Neural progenitor cell (in vitro differentiated cells): Measurements from ENCODE around the gene PPFIA3. TPM values are rescaled to one million over a fixed set of nuclear protein-coding genes. Genes with fewer than 3 reads are reported as not detected.

Experiments
- DNase-seq: peaks from one replicate; pipeline ENCODE4 v3.0.0-alpha.2; 2016; ENCODE audit warnings: low spot score
- H2AFZ ChIP-seq: fragments of 200-600 bp; sonication (generic); replicated peaks from 2 replicates; pipeline ENCODE4 v1.6.1; 2016; ENCODE audit warnings: antibody characterized with exemption
- H3F3A ChIP-seq: fragments of 200-600 bp; sonication (generic); 2 replicates; pipeline ENCODE4 v1.6.1; 2016; ENCODE audit warnings: antibody characterized with exemption, low read depth
- H3K27ac ChIP-seq: fragments of 200-600 bp; sonication (generic); 2 replicates; pipeline ENCODE4 v1.5.1; 2016; ENCODE audit warnings: mild to moderate bottlenecking
- H3K27me3 ChIP-seq: fragments of 200-600 bp; sonication (generic); 2 replicates; pipeline ENCODE4 v1.6.1; 2016; ENCODE audit warnings: mild to moderate bottlenecking, moderate library complexity
- H3K36me3 ChIP-seq: fragments of 200-600 bp; sonication (generic); 2 replicates; pipeline ENCODE4 v1.5.1; 2016
- H3K4me1 ChIP-seq: fragments of 200-600 bp; sonication (generic); 2 replicates; pipeline ENCODE4 v1.6.1; 2016; ENCODE audit warnings: mixed run types
- H3K4me2 ChIP-seq: fragments of 200-600 bp; sonication (generic); 2 replicates; pipeline ENCODE4 v1.6.1; 2016
- H3K4me3 ChIP-seq: fragments of 200-600 bp; sonication (generic); 2 replicates; pipeline ENCODE4 v1.5.1; 2016
- H3K79me2 ChIP-seq: fragments of 200-600 bp; sonication (generic); 2 replicates; pipeline ENCODE4 v1.6.1; 2016; ENCODE audit warnings: low read depth
- H3K9ac ChIP-seq: fragments of 200-600 bp; sonication (generic); 2 replicates; pipeline ENCODE4 v1.6.1; 2016
- H3K9me3 ChIP-seq: fragments of 200-600 bp; sonication (generic); 2 replicates; pipeline ENCODE4 v1.5.1; 2016; ENCODE audit warnings: low read depth
- H4K20me1 ChIP-seq: fragments of 200-600 bp; sonication (generic); 2 replicates; pipeline ENCODE4 v1.6.1; 2016; ENCODE audit warnings: low read depth
- H3K27ac Mint-ChIP-seq: 3 replicates; pipeline ENCODE4 v1.8.0; 2021; ENCODE audit warnings: mixed read lengths
- H3K27me3 Mint-ChIP-seq: 2 replicates; pipeline ENCODE4 v1.8.0; 2022; ENCODE audit warnings: low read depth, mild to moderate bottlenecking, inconsistent platforms, moderate library complexity, mixed read lengths; ENCODE audit not compliant: insufficient read depth
- H3K36me3 Mint-ChIP-seq: 3 replicates; pipeline ENCODE4 v1.8.0; 2021; ENCODE audit warnings: mixed read lengths
- H3K4me1 Mint-ChIP-seq: 3 replicates; pipeline ENCODE4 v1.8.0; 2021; ENCODE audit warnings: mixed read lengths
- H3K4me3 Mint-ChIP-seq: 3 replicates; pipeline ENCODE4 v1.8.0; 2021; ENCODE audit warnings: mild to moderate bottlenecking, moderate library complexity, mixed read lengths
- H3K9me3 Mint-ChIP-seq: 3 replicates; pipeline ENCODE4 v1.8.0; 2020; ENCODE audit warnings: mixed read lengths
- CTCF ChIP-seq: fragments of 200-600 bp; sonication (generic); IDR thresholded peaks from 2 replicates; pipeline ENCODE4 v1.5.1; 2017; ENCODE audit warnings: antibody characterized with exemption, mild to moderate bottlenecking
- EZH2 ChIP-seq: fragments of 200-600 bp; sonication (generic); IDR thresholded peaks from 2 replicates; pipeline ENCODE4 v1.6.1; 2017; ENCODE audit warnings: antibody characterized with exemption, mild to moderate bottlenecking, moderate library complexity
- EZH2phosphoT487 ChIP-seq: fragments of 200-600 bp; sonication (generic); IDR thresholded peaks from 2 replicates; pipeline ENCODE4 v1.6.1; 2017; ENCODE audit warnings: antibody characterized with exemption
- total RNA-seq: library from RNA; depleted of rRNA; stranded (reverse); fragments of >200 nt; gene quantifications from 2 replicates; pipeline ENCODE4 v1.2.3, GENCODE V29; 2015; ENCODE audit warnings: low replicate concordance

The PPFIA3 gene
- total RNA-seq, 1 donor from 2014 or later: 1.8 TPM

DNA sequence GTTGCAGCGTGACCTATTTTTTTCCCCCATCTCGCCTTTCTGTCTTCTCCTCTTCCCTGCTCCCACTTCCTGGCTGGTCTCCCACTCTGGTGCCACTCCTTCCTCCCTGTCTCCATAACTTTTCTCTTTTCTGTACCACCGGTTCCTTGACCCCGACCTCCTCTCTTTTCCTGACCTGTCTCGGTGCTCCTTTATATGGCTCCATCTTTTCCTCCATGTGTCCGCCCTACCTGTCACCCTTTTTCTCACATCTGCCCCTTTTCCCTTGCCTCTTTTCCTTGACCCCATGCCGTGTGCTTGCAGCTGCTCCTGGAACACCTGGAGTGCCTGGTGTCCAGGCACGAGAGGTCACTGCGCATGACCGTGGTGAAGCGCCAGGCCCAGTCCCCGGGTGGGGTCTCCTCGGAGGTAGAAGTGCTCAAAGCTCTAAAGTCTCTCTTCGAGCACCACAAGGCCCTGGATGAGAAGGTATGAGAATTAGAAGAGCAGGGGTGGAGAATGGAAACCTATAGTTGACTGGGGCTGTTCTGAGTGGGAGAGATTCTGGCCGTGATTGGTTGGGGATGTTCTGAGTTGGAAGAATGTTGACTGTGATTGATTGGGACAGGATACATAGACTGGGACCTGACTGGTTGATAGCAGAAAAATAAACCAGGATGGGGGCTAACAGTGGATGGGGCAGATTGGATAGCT is 9.3 kb downstream of the PPFIA3 start:
- H3K36me3 Mint-ChIP-seq: peaks cover 5% of the 10 kb centered on the region
- Histone ChIP-seq H3K79me2 (no peaks in the 10 kb centered on the region), H3K4me2 (peak overlapping the region; percentile 32), H3F3A (peaks cover 26% of the 10 kb centered on the region), H3K9me3 (no peaks in the 10 kb centered on the region), H3K4me1 (no peaks in the 10 kb centered on the region), H3K36me3 (no peaks in the 10 kb centered on the region), H3K27me3 (peaks cover 3% of the 10 kb centered on the region), H3K9ac (no peak overlapping the region), H4K20me1 (no peaks in the 10 kb centered on the region), H3K4me3 (peak overlapping the region; percentile 39), H3K27ac (no peak overlapping the region), H2AFZ (peak overlapping the region; percentile 67)
- TF ChIP-seq CTCF (no peak), EZH2phosphoT487 (no peak), EZH2 (no peak)
- peaks cover 13% of the 10 kb centered on the region for H3K27me3 Mint-ChIP-seq
- peaks cover 2% of the 10 kb centered on the region for H3K9me3 Mint-ChIP-seq
- H3K4me1 Mint-ChIP-seq: peaks cover 18% of the 10 kb centered on the region
- H3K4me3 Mint-ChIP-seq: peak overlapping the region; percentile 89
- no peak overlapping the region for H3K27ac Mint-ChIP-seq
- DNase-seq: no peak

GRCh38 chr19:49129238-49129583 is 9.9 kb downstream of the PPFIA3 start:
- Mint-ChIP-seq H3K9me3 (peaks cover 2% of the 10 kb centered on the region), H3K4me1 (peaks cover 18% of the 10 kb centered on the region), H3K36me3 (peaks cover 7% of the 10 kb centered on the region), H3K27ac (no peak overlapping the region), H3K27me3 (peaks cover 10% of the 10 kb centered on the region), H3K4me3 (peak overlapping the region; percentile 89)
- H3K4me2 ChIP-seq: peak overlapping the region; percentile 32
- peak overlapping the region; percentile 39 for H3K4me3 ChIP-seq
- no peaks in the 10 kb centered on the region for H3K4me1 ChIP-seq
- H3K9ac ChIP-seq: no peak overlapping the region
- H4K20me1 ChIP-seq: no peaks in the 10 kb centered on the region
- H3K36me3 ChIP-seq: no peaks in the 10 kb centered on the region
- no peak overlapping the region for H2AFZ ChIP-seq
- peaks cover 31% of the 10 kb centered on the region for H3F3A ChIP-seq
- peak; percentile 68 for DNase-seq
- TF ChIP-seq EZH2phosphoT487 (no peak), CTCF (no peak), EZH2 (no peak)
- H3K27me3 ChIP-seq: no peaks in the 10 kb centered on the region
- no peak overlapping the region for H3K27ac ChIP-seq
- H3K79me2 ChIP-seq: no peaks in the 10 kb centered on the region
- H3K9me3 ChIP-seq: no peaks in the 10 kb centered on the region

DNA sequence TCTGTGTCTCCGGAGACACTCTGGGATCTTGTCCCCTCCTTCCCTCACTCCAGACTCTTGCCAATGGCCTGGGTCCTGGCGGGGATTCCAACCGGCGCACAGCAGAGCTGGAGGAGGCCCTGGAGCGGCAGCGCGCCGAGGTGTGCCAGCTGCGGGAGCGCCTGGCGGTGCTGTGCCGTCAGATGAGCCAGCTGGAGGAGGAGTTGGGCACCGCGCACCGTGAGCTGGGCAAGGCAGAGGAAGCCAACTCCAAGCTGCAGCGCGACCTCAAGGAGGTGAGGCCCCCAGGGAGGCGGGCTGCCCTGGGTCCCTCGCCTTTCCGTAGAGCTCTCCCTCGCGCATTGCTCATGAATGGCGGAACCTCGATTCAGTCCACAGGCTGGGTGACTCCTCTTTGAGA is 11.0 kb downstream of the PPFIA3 start:
- Mint-ChIP-seq H3K4me3 (peak overlapping the region; percentile 54), H3K9me3 (peaks cover 2% of the 10 kb centered on the region), H3K36me3 (peaks cover 9% of the 10 kb centered on the region), H3K27me3 (peaks cover 7% of the 10 kb centered on the region), H3K4me1 (peaks cover 15% of the 10 kb centered on the region), H3K27ac (no peak overlapping the region)
- no peak overlapping the region for H2AFZ ChIP-seq
- no peaks in the 10 kb centered on the region for H3K79me2 ChIP-seq
- H3F3A ChIP-seq: peaks cover 33% of the 10 kb centered on the region
- H3K9ac ChIP-seq: no peak overlapping the region
- no peaks in the 10 kb centered on the region for H3K9me3 ChIP-seq
- H3K4me1 ChIP-seq: no peaks in the 10 kb centered on the region
- no peaks in the 10 kb centered on the region for H4K20me1 ChIP-seq
- TF ChIP-seq CTCF (no peak), EZH2phosphoT487 (no peak), EZH2 (no peak)
- no peaks in the 10 kb centered on the region for H3K36me3 ChIP-seq
- DNase-seq: no peak
- no peak overlapping the region for H3K4me3 ChIP-seq
- H3K4me2 ChIP-seq: no peak overlapping the region
- no peak overlapping the region for H3K27ac ChIP-seq
- no peaks in the 10 kb centered on the region for H3K27me3 ChIP-seq
